ENCODE data around the gene TTC13. TPM values are rescaled to one million over a fixed set of nuclear protein-coding genes. Genes with fewer than 3 reads are reported as not detected.

The TTC13 gene
- total RNA-seq, 1 donor from 2014 or later, result 27.1 TPM

GRCh38 chr1:230895452-230895851, 83.2 kb downstream of the TTC13 start:
- Mint-ChIP-seq H3K36me3 (ENCODE audit: low read depth) (no peaks in the 10 kb centered on the region), H3K9me3 (ENCODE audit: low read depth) (no peaks in the 10 kb centered on the region), H3K4me1 (ENCODE audit: low read depth) (peaks cover 63% of the 10 kb centered on the region), H3K4me3 (ENCODE audit: unreplicated experiment) (no peak overlapping the region), H3K27me3 (ENCODE audit: low read depth) (no peaks in the 10 kb centered on the region), H3K27ac (ENCODE audit: unreplicated experiment) (peak overlapping the region; percentile 50)
- TF ChIP-seq CTCF (IDR thresholded peaks at IDR 0.05), result no peak
- no peak for DNase-seq (ENCODE audit: low spot score)

DNA sequence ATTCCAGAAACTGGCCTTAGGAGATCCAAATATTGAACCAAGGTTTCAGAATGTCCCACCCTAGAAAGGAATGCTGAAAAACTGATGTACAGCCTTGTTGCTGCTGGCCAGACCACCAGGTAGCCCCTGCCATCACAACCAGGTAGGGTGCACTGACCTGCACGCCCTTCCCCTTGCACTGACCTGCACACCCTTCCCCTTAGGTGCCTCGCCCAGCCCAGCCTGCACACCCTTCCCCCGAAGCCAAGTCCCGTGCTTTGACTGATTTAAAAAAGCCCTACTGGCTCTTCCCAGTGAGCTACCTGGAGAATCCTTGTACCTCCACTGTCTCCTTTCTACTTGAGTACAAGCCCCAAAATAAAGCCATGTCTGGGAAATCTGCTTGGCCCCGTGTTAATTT, 84.0 kb downstream of the TTC13 start:
- Mint-ChIP-seq H3K27ac (ENCODE audit: unreplicated experiment) (no peak overlapping the region), H3K27me3 (ENCODE audit: low read depth) (no peaks in the 10 kb centered on the region), H3K4me3 (ENCODE audit: unreplicated experiment) (no peak overlapping the region), H3K36me3 (ENCODE audit: low read depth) (no peaks in the 10 kb centered on the region), H3K9me3 (ENCODE audit: low read depth) (no peaks in the 10 kb centered on the region), H3K4me1 (ENCODE audit: low read depth) (peaks cover 55% of the 10 kb centered on the region)
- no peak for DNase-seq (ENCODE audit: low spot score)
- TF ChIP-seq CTCF (IDR thresholded peaks at IDR 0.05), result no peak

- Mint-ChIP-seq H3K27me3 (ENCODE audit: low read depth) (no peaks in the 10 kb centered on the region), H3K4me3 (ENCODE audit: unreplicated experiment) (no peak overlapping the region), H3K36me3 (ENCODE audit: low read depth) (no peaks in the 10 kb centered on the region), H3K4me1 (ENCODE audit: low read depth) (peaks cover 54% of the 10 kb centered on the region), H3K27ac (ENCODE audit: unreplicated experiment) (no peak overlapping the region), H3K9me3 (ENCODE audit: low read depth) (no peaks in the 10 kb centered on the region)
- DNase-seq (ENCODE audit: low spot score), result no peak
- no peak for TF ChIP-seq CTCF (IDR thresholded peaks at IDR 0.05)
Measured at GRCh38 chr1:230894032-230894431, 84.6 kb downstream of the TTC13 start.

DNA sequence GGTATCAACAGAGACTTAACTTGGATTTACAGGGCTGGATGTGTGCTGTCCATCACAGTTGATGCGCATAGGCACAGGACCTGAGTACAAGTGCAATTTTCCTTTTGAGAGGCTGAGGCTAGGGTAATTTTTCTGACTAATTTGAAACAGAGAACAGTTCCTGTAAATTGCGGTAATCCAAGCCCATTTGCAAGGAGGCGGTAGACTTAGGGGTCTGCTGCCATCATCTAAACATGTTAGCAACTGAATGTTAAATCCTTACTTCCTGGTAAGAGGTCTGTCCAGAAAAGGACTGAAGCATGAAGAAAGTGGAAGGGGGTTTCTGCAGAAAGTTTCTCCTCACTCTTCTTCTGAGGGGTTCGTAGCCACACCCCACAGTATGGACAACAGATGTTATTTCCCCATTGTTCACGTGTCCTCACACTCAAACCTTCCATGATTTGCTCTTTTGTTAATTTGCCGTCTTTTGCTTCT, 86.6 kb downstream of the TTC13 start:
- Mint-ChIP-seq H3K4me1 (ENCODE audit: low read depth) (peaks cover 40% of the 10 kb centered on the region), H3K9me3 (ENCODE audit: low read depth) (no peaks in the 10 kb centered on the region), H3K4me3 (ENCODE audit: unreplicated experiment) (no peak overlapping the region), H3K27ac (ENCODE audit: unreplicated experiment) (no peak overlapping the region), H3K27me3 (ENCODE audit: low read depth) (no peaks in the 10 kb centered on the region), H3K36me3 (ENCODE audit: low read depth) (no peaks in the 10 kb centered on the region)
- no peak for DNase-seq (ENCODE audit: low spot score)
- TF ChIP-seq CTCF (IDR thresholded peaks at IDR 0.05), result no peak

DNA sequence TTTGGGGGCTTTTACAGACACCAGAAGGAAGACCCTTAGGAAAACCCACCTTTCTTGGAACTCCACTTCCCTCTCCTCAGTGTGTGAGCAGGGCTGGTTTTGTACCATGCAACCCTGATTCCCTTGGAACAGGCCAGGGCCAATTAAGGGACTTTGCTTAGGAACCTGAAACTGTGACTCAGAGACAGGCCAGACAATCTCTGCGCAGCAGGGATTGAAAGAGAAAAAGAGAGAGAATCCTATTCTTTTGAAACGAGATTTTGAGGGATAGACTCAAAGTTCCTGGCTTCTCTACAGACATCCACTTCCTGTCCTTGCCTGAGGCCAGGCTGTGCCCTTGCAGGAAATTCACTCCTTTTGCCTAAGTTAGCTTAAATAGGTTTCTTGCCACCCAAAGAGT, 87.2 kb downstream of the TTC13 start:
- H3K27ac Mint-ChIP-seq (ENCODE audit: unreplicated experiment), result peak overlapping the region; percentile 69
- no peak for DNase-seq (ENCODE audit: low spot score)
- H3K4me3 Mint-ChIP-seq (ENCODE audit: unreplicated experiment), result no peak overlapping the region
- no peaks in the 10 kb centered on the region for H3K9me3 Mint-ChIP-seq (ENCODE audit: low read depth)
- no peaks in the 10 kb centered on the region for H3K27me3 Mint-ChIP-seq (ENCODE audit: low read depth)
- TF ChIP-seq CTCF (IDR thresholded peaks at IDR 0.05), result no peak
- H3K36me3 Mint-ChIP-seq (ENCODE audit: low read depth), result no peaks in the 10 kb centered on the region
- peaks cover 35% of the 10 kb centered on the region for H3K4me1 Mint-ChIP-seq (ENCODE audit: low read depth)

All from chondrocyte (in vitro differentiated cells).